GM19324 (cell line): ENCODE measurements around the gene HES4.
A peak's percentile ranks its signal among the peaks of the same experiment; 100 is the strongest.
"Not testable (repeated sequence)": the region's sequence is repeated elsewhere in the genome, so short reads cannot be mapped to it uniquely, and the experiment has no call there.

Experiments
- ATAC-seq: cut with Tn5 transposase; IDR thresholded peaks from one replicate; pipeline ENCODE4 v1.9.1; 2021; ENCODE audit warnings: mild to moderate bottlenecking, moderate library complexity; ENCODE audit not compliant: unreplicated experiment, low FRiP score

The HES4 gene

DNA sequence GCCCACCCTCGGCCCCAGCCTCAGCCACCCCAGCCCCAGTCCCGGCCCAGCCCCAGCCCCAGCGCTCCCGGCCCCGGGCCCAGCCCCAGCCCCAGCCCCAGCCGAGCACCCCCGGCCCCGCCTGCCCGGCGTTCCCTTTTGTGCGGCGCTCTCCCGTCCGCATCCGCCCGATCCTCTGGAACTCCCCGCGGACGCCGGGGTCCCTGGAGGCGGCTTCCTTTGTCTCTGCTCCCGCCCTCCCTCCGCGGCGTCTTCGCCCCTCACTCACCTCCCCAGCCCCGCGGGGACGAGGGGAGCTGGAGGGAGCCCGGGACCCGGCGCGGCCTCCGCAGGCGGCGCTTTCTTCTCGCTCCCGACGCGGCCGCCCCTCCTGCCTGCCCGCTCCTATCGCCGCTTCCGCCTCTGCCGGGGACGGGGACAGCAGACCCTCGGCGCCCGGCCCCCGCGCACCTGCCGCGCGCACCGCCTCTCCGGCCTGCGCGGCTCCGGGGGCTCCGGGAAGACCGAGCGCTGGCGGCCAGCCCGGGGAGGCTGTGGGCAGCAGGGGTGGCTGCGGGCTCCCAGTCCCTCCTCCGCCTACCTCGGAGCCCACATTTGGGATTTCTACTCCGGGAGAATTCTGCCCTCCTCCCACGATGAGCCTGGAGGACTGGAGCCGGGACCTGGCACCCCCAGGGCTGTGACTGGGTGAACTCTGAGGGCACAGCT, 34.0 kb upstream of the HES4 start:
- ATAC-seq, result no peak

DNA sequence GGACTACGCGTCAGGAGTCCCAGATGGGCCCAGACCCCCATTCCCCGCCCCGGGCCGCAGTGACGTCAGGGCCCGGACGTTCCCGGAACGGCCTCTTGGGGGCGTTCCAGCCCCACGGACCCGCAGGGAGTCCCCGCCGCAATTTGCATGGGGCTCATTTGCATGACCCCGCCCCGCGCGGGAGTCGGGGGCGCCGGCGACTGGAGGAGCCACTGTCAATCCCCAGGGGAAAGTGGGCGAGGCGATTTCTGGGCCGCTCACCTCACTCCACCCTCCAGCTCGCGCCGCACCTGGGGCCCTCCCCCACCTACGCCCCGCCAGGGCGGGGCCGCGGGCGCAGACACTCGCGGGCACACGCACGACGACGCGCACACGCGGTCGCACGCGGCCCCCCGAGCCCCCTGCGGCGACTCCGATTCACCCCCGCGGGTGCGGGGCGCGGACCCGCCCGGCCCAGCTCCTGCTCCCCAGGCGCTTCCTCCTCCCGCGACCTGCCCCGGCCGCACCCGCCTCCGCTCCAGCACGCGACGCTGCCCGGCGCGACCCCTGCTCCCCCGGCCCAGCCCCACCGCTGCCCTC, 33.2 kb upstream of the HES4 start:
- peak; percentile 84 for ATAC-seq

DNA sequence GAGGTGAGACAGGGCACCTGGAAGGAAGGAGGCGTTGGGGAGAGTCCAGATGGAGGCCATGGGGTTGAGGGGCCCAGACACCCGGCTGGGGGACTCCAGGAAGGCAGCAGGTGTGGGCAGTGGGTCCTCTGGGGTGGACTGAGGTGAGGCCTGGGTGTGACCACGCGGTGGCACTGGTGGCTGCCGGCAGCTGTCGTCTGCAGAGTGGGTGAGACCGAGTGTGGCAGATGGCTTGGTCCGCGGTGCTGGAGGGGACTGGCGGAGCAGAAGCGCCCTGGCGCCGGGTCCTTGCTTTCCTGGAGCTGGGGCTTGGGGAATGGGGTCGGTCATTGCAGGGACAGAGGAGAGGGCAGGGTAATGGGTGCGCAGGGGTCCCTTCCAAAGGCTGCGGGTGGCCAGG, 32.5 kb upstream of the HES4 start:
- no peak for ATAC-seq

DNA sequence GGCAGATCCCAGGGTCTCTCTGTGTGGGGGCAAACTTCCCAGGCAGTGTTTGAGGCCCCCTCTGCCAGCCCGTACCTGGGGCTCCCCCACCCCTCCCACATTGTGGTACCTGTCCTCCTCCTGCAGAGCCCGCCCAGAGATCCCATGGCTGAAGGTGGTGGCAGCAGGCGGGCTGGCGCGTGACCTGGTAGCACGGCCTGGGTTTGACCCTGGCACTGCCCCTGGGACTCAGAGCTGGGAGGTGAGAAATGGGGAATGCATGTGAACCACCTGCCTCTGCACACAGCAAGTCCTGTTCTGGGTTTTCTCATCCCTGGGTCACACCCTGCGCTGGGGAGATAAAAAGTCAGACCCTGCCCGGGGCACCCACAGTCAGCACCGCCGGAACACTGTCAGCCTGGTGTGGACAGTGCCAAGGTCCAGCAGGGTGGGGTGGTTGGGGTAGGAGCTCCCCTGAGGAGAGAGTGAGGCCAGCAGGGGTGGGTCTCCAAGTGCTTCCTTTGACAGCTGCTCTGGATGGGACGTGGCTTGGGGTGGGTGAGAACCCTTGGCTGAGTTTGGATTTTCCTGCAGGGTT, 31.9 kb upstream of the HES4 start:
- no peak for ATAC-seq

DNA sequence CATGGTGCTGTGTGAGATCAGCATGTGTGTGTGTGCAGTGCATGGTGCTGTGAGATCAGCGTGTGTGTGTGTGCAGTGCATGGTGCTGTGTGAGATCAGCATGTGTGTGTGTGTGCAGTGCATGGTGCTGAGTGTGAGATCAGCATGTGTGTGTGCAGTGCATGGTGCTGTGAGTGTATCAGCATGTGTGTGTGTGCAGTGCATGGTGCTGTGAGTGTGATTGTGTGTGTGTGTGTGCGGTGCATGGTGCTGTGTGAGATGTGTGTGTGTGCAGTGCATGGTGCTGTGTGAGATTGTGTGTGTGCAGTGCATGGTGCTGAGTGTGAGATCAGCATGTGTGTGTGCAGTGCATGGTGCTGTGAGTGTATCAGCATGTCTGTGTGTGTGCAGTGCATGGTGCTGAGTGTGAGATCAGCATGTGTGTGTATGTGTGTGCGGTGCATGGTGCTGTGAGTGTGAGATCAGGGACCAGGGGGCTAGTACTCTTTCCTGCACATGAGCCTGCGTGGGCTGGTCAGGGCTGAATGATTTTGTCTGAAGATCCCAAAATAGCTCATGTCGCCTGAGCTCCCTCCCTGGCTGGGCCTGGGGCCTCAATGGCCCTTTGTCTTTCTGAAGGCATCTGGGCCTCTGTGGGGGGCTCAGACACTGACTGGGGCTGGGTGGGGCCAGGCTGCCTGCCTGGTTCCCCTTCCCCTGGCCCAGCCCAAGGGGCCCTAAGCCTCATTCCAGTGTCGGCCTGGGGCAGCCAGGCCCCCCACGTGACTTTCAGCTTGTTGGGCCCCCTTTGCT, 31.2 kb upstream of the HES4 start:
- not testable (repeated sequence) for ATAC-seq

DNA sequence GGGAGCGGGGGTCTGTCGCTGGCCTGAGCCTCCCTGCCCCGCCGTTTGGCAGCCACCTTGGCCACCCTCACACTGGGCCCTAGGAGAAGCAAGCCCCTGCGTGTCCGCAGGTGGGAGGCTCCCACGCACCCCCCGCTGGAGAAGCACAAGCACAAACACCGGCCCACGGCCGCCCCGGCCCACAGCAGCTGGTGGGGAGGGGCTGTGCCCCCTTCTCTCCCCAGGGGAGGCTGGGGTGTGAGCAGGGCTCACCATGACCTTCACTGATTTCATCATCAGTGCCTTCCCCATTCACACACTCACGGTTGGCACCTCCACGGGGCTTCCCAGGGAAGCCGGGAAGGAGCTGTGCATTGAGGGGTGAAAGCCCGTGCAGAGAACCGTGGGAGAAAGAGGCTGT, 27.9 kb upstream of the HES4 start:
- ATAC-seq, result no peak

DNA sequence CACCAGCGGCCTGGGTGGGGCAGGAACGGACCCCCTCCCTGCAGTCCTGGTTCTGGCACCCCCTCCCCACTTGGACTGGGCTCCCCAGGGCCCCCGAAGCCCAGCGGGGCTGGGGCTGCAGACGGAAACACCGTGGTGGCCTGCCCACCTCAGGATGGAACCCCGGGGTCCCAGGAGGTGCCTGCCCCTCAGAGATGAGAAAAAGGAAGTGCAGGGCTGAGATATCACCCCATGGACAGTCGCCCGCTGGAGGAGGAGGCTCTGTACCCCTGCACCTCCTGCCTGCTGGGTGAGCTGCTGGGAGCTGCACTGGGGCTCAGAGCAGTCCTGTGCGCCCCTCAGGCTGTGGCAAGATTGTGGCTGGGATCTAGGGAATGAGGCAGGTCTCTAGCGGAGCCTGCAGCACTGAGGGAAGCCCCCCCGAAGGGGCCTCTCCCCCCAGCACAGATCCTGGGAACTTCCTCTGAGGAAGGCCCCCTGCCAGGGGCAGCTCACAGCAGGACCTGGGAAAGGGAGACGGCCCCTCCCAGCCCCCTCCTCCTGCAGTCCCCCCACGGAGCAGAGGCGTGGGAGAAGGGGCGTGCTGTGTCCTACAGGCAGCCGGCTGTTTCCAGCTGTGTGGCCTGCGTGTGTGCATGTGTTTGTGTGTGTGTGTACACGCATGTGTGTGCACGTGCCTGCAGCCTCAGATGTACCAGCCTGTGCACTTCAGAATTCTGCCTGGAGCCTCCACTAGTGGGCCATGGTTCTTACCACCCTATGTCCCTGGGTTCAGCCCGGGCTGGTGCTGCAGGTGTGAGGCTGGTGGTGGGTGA, 26.9 kb upstream of the HES4 start:
- no peak for ATAC-seq

DNA sequence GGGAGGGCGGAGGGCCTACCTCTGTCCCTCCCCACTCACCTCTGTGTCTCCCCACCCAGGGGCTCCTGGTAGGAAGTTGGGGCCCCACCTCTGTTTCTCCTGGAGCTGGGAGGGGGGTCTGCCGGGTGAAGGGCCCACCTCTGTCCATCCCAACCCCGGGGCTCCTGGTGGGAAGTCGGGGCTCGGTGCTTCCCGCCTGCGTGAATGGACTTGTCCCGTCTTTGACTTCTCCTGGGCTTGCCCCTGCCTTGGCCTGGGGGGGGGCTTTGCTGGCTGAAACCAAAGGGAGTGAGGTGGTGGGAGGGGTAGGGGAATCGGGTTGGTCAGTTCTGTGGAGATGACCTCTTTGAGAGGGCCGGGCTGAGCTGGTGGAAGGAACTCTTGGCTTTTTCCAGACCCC, 25.8 kb upstream of the HES4 start:
- no peak for ATAC-seq

DNA sequence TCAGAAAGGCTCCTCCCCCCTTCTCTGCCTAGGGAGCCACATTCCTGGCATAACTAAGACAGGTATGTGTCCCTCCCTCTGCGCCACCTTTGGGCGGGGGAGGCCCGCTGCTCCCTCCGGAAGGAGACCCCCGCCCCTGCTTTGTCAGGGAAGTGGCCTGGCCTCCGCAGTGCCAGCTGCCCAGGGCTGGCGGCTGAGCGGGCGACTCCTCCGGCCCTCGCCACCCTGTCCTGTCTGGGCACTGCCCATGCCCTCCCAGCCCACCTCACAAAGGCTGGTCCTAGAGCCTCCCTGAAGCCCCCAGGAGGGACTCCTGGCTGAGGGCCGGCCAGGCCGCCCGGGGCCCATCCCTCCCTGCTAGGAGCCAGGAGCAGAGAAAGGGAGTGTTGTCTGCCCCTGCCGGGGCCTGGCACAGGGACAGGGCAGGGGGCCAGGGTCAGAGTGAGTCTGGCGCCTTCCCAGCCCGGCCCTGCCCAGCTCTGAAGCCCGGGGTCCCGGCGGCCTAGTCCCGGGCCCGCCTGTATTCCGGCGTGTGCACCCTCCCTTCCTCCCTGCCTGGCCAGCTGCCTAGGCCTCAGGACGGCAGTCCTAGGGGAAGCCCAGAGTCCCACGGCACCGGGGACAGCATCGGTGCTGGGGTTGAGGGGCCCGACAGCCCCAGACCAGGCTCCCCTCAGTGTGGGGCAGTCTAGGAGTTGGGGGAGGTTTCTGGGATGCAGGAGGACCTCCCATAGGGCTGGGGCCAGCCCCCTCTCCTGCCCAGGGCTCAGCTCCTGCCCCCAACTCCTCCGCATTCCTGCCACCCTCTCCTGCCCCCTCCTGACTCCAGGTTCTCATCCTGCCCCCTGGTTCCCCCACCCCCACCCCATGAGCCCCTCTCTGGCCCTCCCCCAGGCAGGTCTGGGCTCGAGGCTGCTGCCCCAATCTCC, 25.1 kb upstream of the HES4 start:
- ATAC-seq, result no peak

DNA sequence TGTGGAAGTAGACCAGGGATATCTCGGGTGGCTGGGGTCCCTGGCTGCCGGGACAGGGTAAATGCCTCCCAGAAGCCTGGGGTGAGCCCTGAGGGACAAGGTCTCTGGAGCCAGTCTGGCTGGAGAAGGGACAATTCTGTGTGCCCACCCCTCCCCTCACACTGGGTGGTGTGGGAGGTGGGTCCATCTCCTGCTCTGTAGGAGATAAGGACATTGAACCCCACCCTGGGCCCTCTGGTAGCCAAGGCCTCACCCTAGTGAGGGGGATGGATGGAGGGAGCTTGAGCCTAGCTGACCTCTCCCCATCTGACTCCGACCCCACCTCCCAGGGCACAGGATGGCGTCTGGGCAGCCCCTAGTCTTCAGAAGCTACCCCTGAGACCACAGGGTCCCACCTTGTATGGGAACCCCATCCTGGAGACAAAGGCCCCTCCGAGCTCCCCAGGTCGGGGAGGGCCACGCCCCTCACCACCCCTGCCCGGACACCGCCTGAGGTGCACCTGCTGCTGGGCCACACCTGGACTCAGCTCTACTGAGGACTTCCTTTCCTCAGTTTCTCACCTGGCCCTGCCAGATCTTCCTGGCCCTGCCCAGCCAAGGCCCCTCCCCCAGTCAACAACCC, 24.4 kb upstream of the HES4 start:
- no peak for ATAC-seq

DNA sequence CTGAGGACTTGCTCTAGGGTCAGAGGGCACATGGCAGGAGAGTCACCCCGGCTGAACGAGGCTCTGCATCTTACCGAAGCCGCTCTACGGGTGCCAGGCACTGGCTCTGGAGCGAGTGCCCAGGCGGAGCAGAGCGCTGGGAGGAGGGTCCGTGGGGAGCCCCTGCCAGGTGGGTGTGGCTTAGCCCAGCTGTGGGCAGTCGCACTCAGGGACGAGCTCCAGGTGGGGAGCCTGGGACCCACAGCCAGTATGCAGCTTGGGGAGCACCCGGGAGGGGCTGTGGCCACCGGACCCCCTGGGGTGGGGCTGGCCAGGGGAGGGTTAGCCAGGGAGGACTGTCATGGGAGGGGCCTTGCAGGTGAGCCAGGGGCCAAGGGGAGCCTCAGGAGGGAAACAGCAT, 23.8 kb upstream of the HES4 start:
- ATAC-seq, result no peak

DNA sequence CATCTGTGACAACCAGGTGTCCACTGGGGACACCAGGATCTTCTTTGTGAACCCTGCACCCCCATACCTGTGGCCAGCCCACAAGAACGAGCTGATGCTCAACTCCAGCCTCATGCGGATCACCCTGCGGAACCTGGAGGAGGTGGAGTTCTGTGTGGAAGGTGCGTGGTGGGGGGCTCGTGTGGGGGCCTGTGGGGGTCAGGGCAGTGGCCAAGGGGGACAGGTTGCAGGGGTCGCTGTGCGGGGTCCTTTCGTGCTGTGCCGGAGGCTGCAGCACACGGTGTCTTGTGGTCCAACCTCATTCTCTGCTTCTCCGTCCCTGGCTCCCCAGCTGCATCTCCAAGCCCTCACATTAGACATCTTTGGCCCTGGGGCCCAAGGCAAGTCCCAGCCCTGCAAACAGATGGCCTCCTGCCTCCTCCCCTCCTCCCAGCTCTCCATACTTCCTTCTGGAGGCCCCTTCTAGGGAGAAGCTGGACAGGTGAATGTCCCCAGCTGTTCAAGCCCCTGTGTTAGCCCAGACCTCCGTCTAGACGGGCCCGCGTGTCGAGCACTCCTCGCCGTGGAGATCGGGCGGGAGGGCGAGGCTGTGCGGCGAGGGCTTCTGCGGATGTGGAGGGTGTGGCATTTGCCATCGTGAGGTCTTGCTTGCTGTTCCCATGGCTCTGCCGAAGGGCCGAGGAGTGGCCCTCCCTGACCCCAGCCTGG, 22.6 kb upstream of the HES4 start:
- no peak for ATAC-seq

DNA sequence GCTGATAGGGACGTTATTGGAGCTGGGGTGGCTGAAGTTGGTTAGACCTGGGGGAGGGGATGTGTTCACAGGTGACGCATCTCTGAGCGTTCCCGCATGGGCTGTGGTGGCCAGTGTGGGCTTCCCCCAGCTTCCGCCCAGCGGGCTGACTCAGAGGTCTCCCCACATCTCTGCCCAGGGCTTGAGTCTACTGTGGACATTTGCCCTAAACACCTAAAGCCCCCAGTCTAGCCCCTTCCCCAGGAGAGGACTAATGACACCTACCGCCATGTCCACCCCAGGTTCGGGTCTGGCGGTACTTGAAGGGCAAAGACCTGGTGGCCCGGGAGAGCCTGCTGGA, 22.0 kb upstream of the HES4 start:
- no peak for ATAC-seq

DNA sequence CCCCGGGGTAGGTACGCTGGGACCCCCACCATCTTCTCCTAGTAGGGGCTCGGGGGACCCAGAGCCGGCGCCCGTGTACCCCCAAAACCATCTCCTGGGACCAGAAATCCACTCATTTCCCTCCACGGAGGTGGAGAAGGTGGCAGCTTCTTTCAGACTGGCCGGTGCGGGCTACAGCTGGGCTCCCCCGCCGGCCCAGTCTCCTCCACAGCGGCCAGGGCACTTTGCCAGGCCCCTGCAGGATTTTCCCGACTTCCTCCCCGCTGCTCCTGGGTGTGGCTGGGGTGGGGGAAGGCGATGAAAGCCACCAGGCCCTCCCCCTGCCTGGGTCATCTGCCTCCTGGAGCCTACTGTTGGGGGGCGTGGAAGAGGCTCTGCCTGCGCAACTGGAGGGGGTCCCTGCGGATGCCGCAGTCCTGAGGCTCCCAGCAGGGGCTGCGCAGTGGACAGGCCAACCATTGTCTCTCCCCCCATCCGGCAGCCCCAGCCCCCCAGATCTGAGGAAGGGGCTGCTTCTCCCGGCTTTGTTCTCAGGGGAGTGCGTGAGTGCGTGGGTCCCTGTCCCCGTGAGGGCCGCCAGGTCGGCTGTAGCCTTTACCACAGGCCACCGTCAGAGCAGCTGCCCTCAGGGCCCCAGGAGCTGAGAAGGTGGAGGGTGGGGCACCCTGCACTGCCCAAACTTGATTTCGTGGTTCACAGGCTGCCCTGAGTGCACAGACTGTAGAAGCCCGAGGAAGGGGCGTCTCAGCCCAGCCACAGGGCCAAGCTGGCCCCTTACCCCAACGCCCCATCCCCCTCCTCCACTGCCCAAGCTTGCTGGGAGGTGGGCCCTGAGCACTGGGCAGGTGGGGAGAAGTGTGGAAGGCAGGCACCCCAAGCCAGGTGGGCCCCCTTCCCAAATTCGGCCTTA, 21.4 kb upstream of the HES4 start:
- no peak for ATAC-seq

DNA sequence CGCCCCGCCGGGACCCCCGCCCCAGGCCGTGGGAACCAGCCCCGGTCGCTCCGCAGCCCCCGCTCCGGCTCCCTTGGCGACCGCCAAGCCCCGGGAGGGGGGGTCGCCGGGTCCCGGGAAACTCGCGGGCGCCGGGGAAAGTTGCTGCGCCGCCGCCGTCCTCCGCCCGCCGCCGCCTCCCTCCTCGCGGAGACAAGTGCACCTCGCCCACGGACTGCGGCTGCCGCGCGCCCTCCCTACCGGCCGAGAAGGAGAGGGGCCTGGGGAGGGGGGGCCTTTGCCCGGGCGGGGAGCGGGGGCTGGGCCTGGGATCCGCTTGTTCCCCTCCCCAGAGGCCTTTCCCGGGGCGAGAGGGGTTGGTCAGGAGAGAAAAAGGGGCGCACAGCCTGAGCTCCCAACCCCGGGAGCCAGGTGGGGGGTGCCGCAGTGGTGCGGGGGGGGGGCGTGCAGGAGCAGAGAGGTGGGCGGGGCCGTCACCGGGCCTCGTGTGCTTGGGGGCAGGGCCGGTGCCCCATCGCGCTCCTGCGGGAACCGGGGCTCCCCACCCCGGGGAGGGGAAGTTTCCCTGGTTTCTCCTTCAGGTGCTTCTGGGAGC, 20.6 kb upstream of the HES4 start:
- peak; percentile 26 for ATAC-seq

DNA sequence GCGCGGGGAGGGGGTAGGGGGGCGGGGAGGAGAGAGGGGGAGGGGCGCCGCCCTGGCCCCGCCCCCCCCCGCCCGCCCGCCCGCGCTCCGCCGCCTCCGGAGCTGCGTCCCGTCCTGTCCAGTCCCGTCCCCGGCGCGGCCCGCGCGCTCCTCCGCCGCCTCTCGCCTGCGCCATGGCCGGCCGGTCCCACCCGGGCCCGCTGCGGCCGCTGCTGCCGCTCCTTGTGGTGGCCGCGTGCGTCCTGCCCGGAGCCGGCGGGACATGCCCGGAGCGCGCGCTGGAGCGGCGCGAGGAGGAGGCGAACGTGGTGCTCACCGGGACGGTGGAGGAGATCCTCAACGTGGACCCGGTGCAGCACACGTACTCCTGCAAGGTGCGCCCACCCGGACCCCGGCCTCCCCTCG, 20.1 kb upstream of the HES4 start, which contains the start of gene AGRN:
Gene AGRN (plus strand): TSS at position 121 of the 405 bp plus-strand sequence. CDS start 53 bp downstream, at position 174.
- ATAC-seq, result peak; percentile 47
